GM23338 (cell line): Measurements from ENCODE around the gene TRIB2. TPM values are rescaled to one million over a fixed set of nuclear protein-coding genes. Genes with fewer than 3 reads are reported as not detected.

Source experiments
- ATAC-seq: fragments of 200-7000 bp; cut with Tn5 transposase; 3 replicates; pipeline ENCODE4 v1.9.1; 2020
- DNase-seq: peaks from one replicate; pipeline ENCODE4 v3.0.0-alpha.2; 2015; ENCODE audit warnings: low spot score
- H2AFZ ChIP-seq: fragments of 200-600 bp; sonication (generic); 2 replicates; pipeline ENCODE4 v1.8.0; 2016; ENCODE audit warnings: antibody characterized with exemption, mild to moderate bottlenecking, moderate library complexity
- H3F3A ChIP-seq: fragments of 200-600 bp; sonication (generic); replicated peaks from 2 replicates; pipeline ENCODE4 v1.8.0; 2017; ENCODE audit warnings: antibody characterized with exemption, mixed run types, low read depth
- H3K27ac ChIP-seq: fragments of 200-600 bp; sonication (generic); 2 replicates; pipeline ENCODE4 v1.6.1; 2016; ENCODE audit warnings: low read depth
- H3K27me3 ChIP-seq: fragments of 200-600 bp; sonication (generic); 2 replicates; pipeline ENCODE4 v1.8.0; 2016; ENCODE audit warnings: mild to moderate bottlenecking, mixed run types, moderate library complexity; ENCODE audit not compliant: insufficient read depth
- H3K36me3 ChIP-seq: fragments of 200-600 bp; sonication (generic); 2 replicates; pipeline ENCODE4 v1.8.0; 2016; ENCODE audit warnings: mild to moderate bottlenecking; ENCODE audit not compliant: insufficient read depth
- H3K4me1 ChIP-seq: fragments of 200-600 bp; sonication (generic); 2 replicates; pipeline ENCODE4 v1.8.0; 2016; ENCODE audit warnings: mild to moderate bottlenecking, moderate library complexity; ENCODE audit not compliant: insufficient read depth
- H3K4me2 ChIP-seq: fragments of 200-600 bp; sonication (generic); 2 replicates; pipeline ENCODE4 v1.7.1; 2017; ENCODE audit warnings: mixed run types
- H3K4me3 ChIP-seq: fragments of 200-600 bp; sonication (generic); 2 replicates; pipeline ENCODE4 v1.6.1; 2016; ENCODE audit warnings: mixed run types
- H3K79me2 ChIP-seq: fragments of 200-600 bp; sonication (generic); replicated peaks from 2 replicates; pipeline ENCODE4 v1.8.0; 2017; ENCODE audit warnings: mild to moderate bottlenecking; ENCODE audit not compliant: insufficient read depth
- H3K9me2 ChIP-seq: fragments of 200-600 bp; sonication (generic); 2 replicates; pipeline ENCODE4 v1.8.0; 2017; ENCODE audit not compliant: insufficient read depth
- H4K20me1 ChIP-seq: fragments of 200-600 bp; sonication (generic); replicated peaks from 2 replicates; pipeline ENCODE4 v1.8.0; 2017; ENCODE audit warnings: mild to moderate bottlenecking; ENCODE audit not compliant: insufficient read depth
- H3K27ac Mint-ChIP-seq: 2 replicates; pipeline ENCODE4 v1.8.0; 2020; ENCODE audit warnings: inconsistent platforms, mild to moderate bottlenecking, moderate library complexity, mixed read lengths
- H3K27me3 Mint-ChIP-seq: 3 replicates; pipeline ENCODE4 v1.8.0; 2022; ENCODE audit warnings: low read depth, mild to moderate bottlenecking, moderate library complexity, mixed read lengths, inconsistent platforms; ENCODE audit not compliant: insufficient read depth, poor library complexity
- H3K36me3 Mint-ChIP-seq: 3 replicates; pipeline ENCODE4 v1.8.0; 2021; ENCODE audit warnings: low read depth, mild to moderate bottlenecking, inconsistent platforms, moderate library complexity, mixed read lengths
- H3K4me1 Mint-ChIP-seq: 3 replicates; pipeline ENCODE4 v1.8.0; 2020; ENCODE audit warnings: mild to moderate bottlenecking, inconsistent platforms, mixed read lengths
- H3K4me3 Mint-ChIP-seq: 3 replicates; pipeline ENCODE4 v1.8.0; 2021; ENCODE audit warnings: moderate library complexity, mild to moderate bottlenecking, inconsistent platforms, mixed read lengths
- H3K9me3 Mint-ChIP-seq: 3 replicates; pipeline ENCODE4 v1.8.0; 2020; ENCODE audit warnings: moderate library complexity, mild to moderate bottlenecking, inconsistent platforms, mixed read lengths
- CREB1 ChIP-seq: fragments of 250-450 bp; sonication (Bioruptor Pico); IDR thresholded peaks from 2 replicates; pipeline ENCODE4 v1.5.0; 2020; ENCODE audit warnings: low read depth, mild to moderate bottlenecking, moderate library complexity
- CTCF ChIP-seq, 2 experiments: fragments of 200-600 bp in 1 of 2; sonication (generic) in 1 of 2; conservative IDR thresholded peaks; 2 replicates each; pipeline versions ENCODE4 v1.5.1 to v1.6.1; 2016 to 2017; ENCODE audit warnings: antibody characterized with exemption in 2 of 2, low read depth in 2 of 2, mild to moderate bottlenecking in 2 of 2, moderate library complexity in 1 of 2
- ETS1 ChIP-seq: IDR thresholded peaks from 2 replicates; pipeline ENCODE4 v1.6.1; 2016; ENCODE audit warnings: antibody characterized with exemption
- EZH2 ChIP-seq: fragments of 200-600 bp; sonication (generic); IDR thresholded peaks from one replicate; pipeline ENCODE4 v1.8.0; 2017; ENCODE audit warnings: antibody characterized with exemption, mild to moderate bottlenecking, low read depth; ENCODE audit not compliant: unreplicated experiment
- EZH2phosphoT487 ChIP-seq: fragments of 200-600 bp; sonication (generic); IDR thresholded peaks from one replicate; pipeline ENCODE4 v1.8.1; 2018; ENCODE audit warnings: antibody characterized with exemption; ENCODE audit not compliant: unreplicated experiment
- REST ChIP-seq: IDR thresholded peaks from one replicate; pipeline ENCODE4 v1.6.1; 2018; ENCODE audit warnings: antibody characterized with exemption; ENCODE audit not compliant: unreplicated experiment
- ZNF114 ChIP-seq: fragments of 250-450 bp; sonication (Bioruptor Pico); IDR thresholded peaks from 2 replicates; pipeline ENCODE4 v1.5.0; 2020; ENCODE audit warnings: mild to moderate bottlenecking, moderate library complexity
- ZNF331 ChIP-seq: fragments of 250-450 bp; sonication (Bioruptor Pico); IDR thresholded peaks from 2 replicates; pipeline ENCODE4 v1.5.0; 2020; ENCODE audit warnings: low read depth, mild to moderate bottlenecking, moderate library complexity
- ZNF462 ChIP-seq: fragments of 250-450 bp; sonication (Bioruptor Pico); IDR thresholded peaks from 2 replicates; pipeline ENCODE4 v1.5.0; 2020; ENCODE audit warnings: mild to moderate bottlenecking, moderate library complexity
- polyA plus RNA-seq: library from polyadenylated mRNA; unstranded; fragments of >200 nt; fragmentation: Nextera tagmentation; extraction: Ambion mirVana; gene quantifications from 2 replicates; pipeline ENCODE4 v1.2.1, GENCODE V29; 2016
- total RNA-seq: library from RNA; depleted of rRNA; stranded (reverse); fragments of >200 nt; shearing (Covaris generic); gene quantifications from 2 replicates; pipeline ENCODE4 v1.2.3, GENCODE V29; 2014

Gene TRIB2
- total and polyA plus RNA-seq, 2 experiments from 2014 or later, result 40.3 to 109 TPM

GRCh38 chr2:12700989-12701388 lies 15.7 kb upstream of the TRIB2 start (continued):
- TF ChIP-seq CTCF (conservative IDR thresholded peaks at IDR 0.05; ENCODE audit: low read depth in 2 of 2), result no peak

- DNase-seq, result no peak
- Mint-ChIP-seq H3K4me1 (peaks cover 15% of the 10 kb centered on the region), H3K27ac (no peak overlapping the region), H3K27me3 (no peaks in the 10 kb centered on the region), H3K4me3 (no peak overlapping the region), H3K36me3 (peaks cover 3% of the 10 kb centered on the region; the same call in 1 of the 3 replicates), H3K9me3 (peaks cover 4% of the 10 kb centered on the region; the same call in 2 of the 3 replicates)
- no peaks in the 10 kb centered on the region for H3K9me2 ChIP-seq
- H3K4me3 ChIP-seq, result no peak overlapping the region
- H2AFZ ChIP-seq, result no peak overlapping the region
- H3K27me3 ChIP-seq, result no peaks in the 10 kb centered on the region
- no peaks in the 10 kb centered on the region; the same call in 1 of the 2 replicates for H3K4me1 ChIP-seq
- H3K36me3 ChIP-seq, result no peaks in the 10 kb centered on the region
- no peak overlapping the region for H3K4me2 ChIP-seq
- H3K79me2 ChIP-seq, result no peaks in the 10 kb centered on the region
- no peak for ATAC-seq
- H4K20me1 ChIP-seq, result no peaks in the 10 kb centered on the region
- H3K27ac ChIP-seq, result no peak overlapping the region
- no peaks in the 10 kb centered on the region for H3F3A ChIP-seq
- TF ChIP-seq ZNF462, result no peak
- TF ChIP-seq ZNF331 (CRISPR knock-in tag), result no peak
- no peak for TF ChIP-seq ETS1
- TF ChIP-seq EZH2phosphoT487, result no peak
- TF ChIP-seq REST, result no peak
- TF ChIP-seq ZNF114, result no peak
- TF ChIP-seq CREB1 (CRISPR knock-in tag), result no peak
- TF ChIP-seq EZH2, result no peak
These were observed 15.0 kb upstream of the TRIB2 start for GRCh38 chr2:12701786-12702167.
